ENCODE results near the gene OARD1. TPM values are rescaled to one million over a fixed set of nuclear protein-coding genes. Genes with fewer than 3 reads are reported as not detected.

OARD1 gene
- total and polyA plus RNA-seq, 4 donors, result 22.2 to 27.0 (median 24.3) TPM

DNA sequence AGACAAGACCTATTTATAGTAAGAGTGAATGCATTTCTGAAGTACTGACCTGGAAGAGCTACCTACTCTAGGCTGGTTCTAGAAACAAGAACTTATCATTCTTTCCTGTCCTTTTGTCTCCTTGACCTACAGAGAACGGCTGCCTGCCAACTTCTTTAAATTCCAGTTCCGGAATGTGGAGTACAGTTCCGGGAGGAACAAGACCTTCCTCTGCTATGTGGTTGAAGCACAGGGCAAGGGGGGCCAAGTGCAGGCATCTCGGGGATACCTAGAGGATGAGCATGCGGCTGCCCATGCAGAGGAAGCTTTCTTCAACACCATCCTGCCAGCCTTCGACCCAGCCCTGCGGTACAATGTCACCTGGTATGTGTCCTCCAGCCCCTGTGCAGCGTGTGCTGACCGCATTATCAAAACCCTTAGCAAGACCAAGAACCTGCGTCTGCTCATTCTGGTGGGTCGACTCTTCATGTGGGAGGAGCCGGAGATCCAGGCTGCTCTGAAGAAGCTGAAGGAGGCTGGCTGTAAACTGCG is 10.9 kb downstream of the OARD1 start:
- H3K36me3 ChIP-seq (ENCODE audit: control insufficient read depth in 4 of 4, insufficient read depth in 4 of 4, low read length in 4 of 4), result peaks cover 0 to 9% (median 5%) of the 10 kb centered on the region in 4 donors
- no peaks in the 10 kb centered on the region for H3K27me3 ChIP-seq (ENCODE audit: control insufficient read depth in 3 of 3, insufficient read depth in 3 of 3, low read length in 2 of 3)
- DNase-seq (no peak), ATAC-seq (ENCODE audit: insufficient read depth, low FRiP score) (no peak)
- H3K4me1 ChIP-seq (ENCODE audit: control insufficient read depth in 5 of 5, insufficient read depth in 5 of 5, low read length in 5 of 5), result peaks cover 0 to 14% (median 0%) of the 10 kb centered on the region in 5 donors
- H3K27ac ChIP-seq (ENCODE audit: low read depth in 1 of 2, low read length in 1 of 2), result peak overlapping the region in 1 of 2 donors; percentile 47
- no peak overlapping the region for H3K4me3 ChIP-seq
- no peak overlapping the region for H3K9ac ChIP-seq (ENCODE audit: insufficient read depth in 1 of 2, low read length in 2 of 2)
- no peaks in the 10 kb centered on the region for H3K9me3 ChIP-seq (ENCODE audit: control insufficient read depth in 4 of 4, insufficient read depth in 3 of 4, low read length in 3 of 4)
- WGBS, 2 donors, result 82 to 84% methylated on average over 13 of the region's 13 CpGs
- TF ChIP-seq CTCF (IDR thresholded peaks at IDR 0.05; ENCODE audit: control extremely low read depth, extremely low read depth), result no peak

DNA sequence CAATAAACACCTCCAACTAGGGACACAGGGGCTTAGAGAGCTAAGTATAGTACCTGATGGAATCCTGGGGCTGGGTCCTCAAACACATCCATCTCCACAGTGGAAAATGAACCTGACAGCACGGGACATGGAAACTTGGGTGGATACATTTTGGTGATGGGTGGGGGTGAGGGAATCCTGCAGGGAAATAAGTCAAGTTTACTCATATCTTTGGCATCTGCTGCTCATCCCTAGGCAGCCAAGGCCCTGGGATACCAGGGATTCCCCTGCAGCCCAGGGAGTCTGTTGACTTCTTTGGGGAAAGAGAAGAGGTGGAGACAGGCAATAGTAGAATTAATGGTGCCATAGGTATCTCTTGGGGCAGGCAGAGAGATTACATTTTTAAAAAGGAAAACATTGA is 12.6 kb downstream of the OARD1 start:
- H3K27ac ChIP-seq (ENCODE audit: low read depth in 1 of 2, low read length in 1 of 2), result peak overlapping the region in 1 of 2 donors; percentile 81
- H3K4me3 ChIP-seq, result no peak overlapping the region
- H3K36me3 ChIP-seq (ENCODE audit: control insufficient read depth in 4 of 4, insufficient read depth in 4 of 4, low read length in 4 of 4), result peaks cover 0 to 6% (median 3%) of the 10 kb centered on the region in 4 donors
- 84 to 100% methylated on average over 1 of the region's 1 CpG for WGBS, 2 donors
- no peak overlapping the region for H3K9ac ChIP-seq (ENCODE audit: insufficient read depth in 1 of 2, low read length in 2 of 2)
- H3K4me1 ChIP-seq (ENCODE audit: control insufficient read depth in 5 of 5, insufficient read depth in 5 of 5, low read length in 5 of 5), result peaks cover 0 to 14% (median 0%) of the 10 kb centered on the region in 5 donors
- H3K9me3 ChIP-seq (ENCODE audit: control insufficient read depth in 4 of 4, insufficient read depth in 3 of 4, low read length in 3 of 4), result no peaks in the 10 kb centered on the region
- TF ChIP-seq CTCF (IDR thresholded peaks at IDR 0.05; ENCODE audit: control extremely low read depth, extremely low read depth), result no peak
- no peaks in the 10 kb centered on the region for H3K27me3 ChIP-seq (ENCODE audit: control insufficient read depth in 3 of 3, insufficient read depth in 3 of 3, low read length in 2 of 3)
- DNase-seq, result no peak
- no peak for ATAC-seq (ENCODE audit: insufficient read depth, low FRiP score)

DNA sequence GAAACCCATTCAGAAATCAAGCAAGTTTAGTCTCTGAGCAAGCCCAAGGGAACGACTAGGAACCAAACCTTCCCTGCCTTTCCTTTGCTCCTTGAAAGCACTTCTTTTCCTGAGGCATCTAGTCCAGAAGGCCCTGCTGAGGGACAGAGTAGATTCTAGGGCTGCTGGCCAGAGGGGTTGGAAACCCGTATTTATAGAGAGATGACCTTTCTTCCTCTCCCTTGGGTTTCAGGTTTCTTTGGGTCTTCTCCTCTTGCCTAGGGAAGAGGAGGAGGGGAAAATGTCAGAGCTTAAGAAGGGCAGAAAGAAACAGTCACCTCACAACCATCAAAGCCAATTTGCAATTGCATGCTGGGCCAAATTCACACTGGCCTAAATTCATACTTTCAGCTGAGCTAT is 13.4 kb downstream of the OARD1 start:
- 82 to 87% methylated on average over 2 of the region's 2 CpGs for WGBS, 2 donors
- Histone ChIP-seq H3K36me3 (ENCODE audit: control insufficient read depth in 4 of 4, insufficient read depth in 4 of 4, low read length in 4 of 4) (peaks cover 0 to 2% (median under 1%) of the 10 kb centered on the region in 4 donors), H3K9me3 (ENCODE audit: control insufficient read depth in 4 of 4, insufficient read depth in 3 of 4, low read length in 3 of 4) (no peaks in the 10 kb centered on the region), H3K9ac (ENCODE audit: insufficient read depth in 1 of 2, low read length in 2 of 2) (no peak overlapping the region), H3K27ac (ENCODE audit: low read depth in 1 of 2, low read length in 1 of 2) (peak overlapping the region in 1 of 2 donors; percentile 81), H3K27me3 (ENCODE audit: control insufficient read depth in 3 of 3, insufficient read depth in 3 of 3, low read length in 2 of 3) (no peaks in the 10 kb centered on the region), H3K4me1 (ENCODE audit: control insufficient read depth in 5 of 5, insufficient read depth in 5 of 5, low read length in 5 of 5) (peaks cover 0 to 14% (median 0%) of the 10 kb centered on the region in 5 donors), H3K4me3 (no peak overlapping the region)
- DNase-seq (no peak), ATAC-seq (ENCODE audit: insufficient read depth, low FRiP score) (no peak)
- TF ChIP-seq CTCF (IDR thresholded peaks at IDR 0.05; ENCODE audit: control extremely low read depth, extremely low read depth), result no peak
